ENCODE measurements around the gene VAC14.

- TF ChIP-seq CTCF (IDR thresholded peaks at IDR 0.05) = no peak
- no peak for TF ChIP-seq EZH2 (IDR thresholded peaks at IDR 0.05)
- TF ChIP-seq EZH2phosphoT487 (IDR thresholded peaks at IDR 0.05) = no peak
Measured at GRCh38 chr16:70796301-70796700, 4.7 kb downstream of the VAC14 start.
